GM18951 (cell line): ENCODE results near the gene CDAN1.

Experiments
- POLR2A ChIP-seq: IDR thresholded peaks from 4 replicates; pipeline ENCODE4 v1.6.1; 2011; ENCODE audit warnings: mild to moderate bottlenecking; ENCODE audit not compliant: insufficient read length, insufficient read depth; ENCODE audit errors: extremely low read depth
- in situ Hi-C: fragments of 300-500 bp; cut with MboI; formaldehyde crosslinking; loops from one replicate; pipeline ENCODE4 v1.12.0; 2022; ENCODE audit warnings: low sequenced_read_pairs, mixed read lengths, inconsistent platforms; ENCODE audit not compliant: unreplicated experiment

Gene CDAN1

DNA sequence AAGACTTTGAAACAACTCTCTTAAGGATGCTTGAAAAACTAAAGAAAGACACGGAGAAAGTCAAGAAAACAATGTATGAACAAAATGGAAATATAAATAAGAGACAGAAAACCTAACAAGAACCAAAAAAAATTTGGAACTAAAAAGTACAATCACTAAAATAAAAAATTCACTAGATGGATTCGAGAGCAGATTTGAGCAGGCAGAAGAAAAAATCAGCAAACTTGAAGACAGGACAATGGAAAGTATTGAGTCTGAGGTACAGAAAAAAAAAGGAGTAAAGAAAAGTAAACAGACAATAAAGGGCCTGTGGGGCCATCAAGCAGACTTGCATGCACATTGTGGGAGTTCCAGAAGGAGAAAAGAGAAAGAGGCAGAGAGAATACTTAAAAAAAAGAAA is 13.4 kb upstream of the CDAN1 start:
- in situ Hi-C loops, result no loop called here
- no peak for TF ChIP-seq POLR2A

DNA sequence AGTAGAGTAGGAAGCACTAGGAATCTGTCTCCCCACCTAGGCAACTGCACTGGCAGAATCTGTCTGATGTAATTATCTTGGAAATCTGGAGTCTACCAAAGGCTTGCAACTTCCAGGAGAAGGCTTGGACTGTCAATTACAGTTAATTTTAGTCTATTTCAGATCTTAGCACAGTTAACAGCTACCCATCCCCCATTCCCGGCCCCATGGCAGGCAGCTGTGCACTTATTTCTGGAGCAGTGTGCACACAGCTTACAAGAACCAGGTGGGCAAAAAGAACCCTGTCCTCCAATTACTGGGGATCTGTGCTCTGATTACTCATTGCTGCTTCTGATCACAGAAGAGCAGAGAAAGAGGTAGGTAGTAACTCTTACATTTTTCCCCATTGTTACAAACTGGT is 12.3 kb upstream of the CDAN1 start:
- TF ChIP-seq POLR2A, result no peak
- in situ Hi-C loops, result no loop called here

DNA sequence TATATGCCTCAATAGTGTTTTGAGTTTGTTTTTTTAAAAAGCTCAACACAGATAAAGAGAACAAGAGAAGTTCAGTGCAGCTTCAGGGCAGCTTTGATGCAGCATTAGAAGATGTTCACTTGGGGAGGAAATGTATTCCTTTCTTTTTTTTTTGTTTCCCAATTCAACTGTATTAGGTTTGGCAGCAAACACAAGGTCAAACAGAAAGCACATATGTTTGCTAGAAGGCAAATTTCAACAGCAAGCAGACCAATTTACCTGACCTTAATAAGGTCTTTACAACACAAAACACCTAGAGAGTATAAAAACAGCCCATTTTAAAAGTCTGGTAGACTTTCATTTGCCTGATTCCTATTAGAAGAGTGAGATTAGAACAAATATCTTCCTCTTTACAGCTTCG is 7.3 kb upstream of the CDAN1 start:
- no peak for TF ChIP-seq POLR2A

DNA sequence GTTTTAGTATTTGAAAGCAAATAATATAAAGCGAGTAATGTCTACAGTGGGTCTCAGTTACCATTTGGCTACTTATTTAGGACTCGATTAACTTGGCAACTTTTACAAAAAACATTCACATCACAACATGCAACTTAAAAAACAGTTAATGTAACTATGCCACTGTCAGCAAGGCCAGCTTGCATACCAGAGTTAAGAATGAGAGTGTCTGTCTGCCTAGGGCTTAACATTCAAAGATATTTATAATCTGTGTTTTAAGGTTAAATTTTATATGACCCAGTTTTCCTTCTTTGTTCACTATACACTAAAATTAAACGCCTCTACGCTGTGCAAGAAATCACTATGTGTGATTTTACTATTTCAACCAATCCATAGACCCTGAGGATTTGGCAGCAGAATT is 5.2 kb upstream of the CDAN1 start:
- no peak for TF ChIP-seq POLR2A
- in situ Hi-C loops, result no loop called here

More for the DNA sequence above, 7.3 kb upstream of the CDAN1 start:
- in situ Hi-C loops, result no loop called here

DNA sequence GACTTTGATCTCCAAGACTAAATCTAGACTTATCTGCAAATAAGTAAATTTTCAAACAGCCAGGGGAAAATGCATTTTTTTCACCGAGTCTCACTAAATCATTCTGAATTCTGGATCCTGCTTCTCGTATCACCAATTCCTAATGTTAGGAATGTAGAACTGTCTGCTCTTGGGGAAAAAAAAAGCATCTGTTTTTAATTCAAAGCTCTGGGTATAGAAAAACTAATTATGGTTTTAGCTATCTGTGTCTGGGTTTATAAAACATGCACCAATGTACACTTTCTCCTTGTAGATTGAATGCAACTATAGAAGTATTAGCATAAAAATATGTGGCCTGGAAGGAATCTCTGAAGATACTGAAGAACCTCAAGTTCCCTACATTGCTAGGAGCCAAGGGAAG is 4.8 kb upstream of the CDAN1 start:
- TF ChIP-seq POLR2A, result no peak
- in situ Hi-C loops, result no loop called here

DNA sequence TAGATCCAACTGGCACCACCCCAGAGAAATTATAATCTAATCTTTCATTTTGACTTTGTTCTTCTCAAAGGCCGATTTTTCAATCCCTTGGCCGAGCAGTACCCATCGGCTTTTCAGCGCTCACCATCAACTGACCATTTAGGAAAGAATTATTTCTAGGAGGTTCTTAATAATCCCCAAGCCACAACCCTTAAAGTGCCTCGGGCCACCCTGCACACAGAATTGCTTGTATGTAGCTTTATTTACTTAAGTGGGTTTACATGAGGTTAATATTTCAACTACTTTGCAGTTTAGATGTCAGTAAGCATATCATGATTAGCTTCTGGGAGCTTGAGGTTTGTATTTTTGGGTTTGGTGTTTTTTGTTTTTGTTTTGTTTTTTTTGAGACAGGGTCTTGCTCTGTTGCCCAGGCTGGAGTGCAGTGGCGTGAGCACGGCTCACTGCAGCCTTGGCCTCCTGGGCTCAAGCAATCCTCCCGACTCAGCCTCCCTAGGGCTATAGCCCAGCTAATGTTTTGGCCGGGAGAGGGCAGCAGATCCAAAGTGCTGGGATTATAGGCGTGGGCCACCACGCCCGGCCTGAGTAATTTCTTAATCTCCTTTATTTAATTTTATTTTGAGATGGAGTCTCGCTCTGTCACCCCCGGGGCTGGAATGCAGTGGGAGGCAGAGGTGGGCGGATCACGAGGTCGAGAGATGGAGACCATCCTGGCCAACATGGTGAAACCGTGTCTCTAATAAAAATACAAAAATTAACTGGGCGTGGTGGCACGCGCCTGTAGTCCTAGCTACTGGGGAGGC is 801 bp upstream of the CDAN1 start:
- TF ChIP-seq POLR2A, result no peak
- in situ Hi-C loops, result no loop called here

DNA sequence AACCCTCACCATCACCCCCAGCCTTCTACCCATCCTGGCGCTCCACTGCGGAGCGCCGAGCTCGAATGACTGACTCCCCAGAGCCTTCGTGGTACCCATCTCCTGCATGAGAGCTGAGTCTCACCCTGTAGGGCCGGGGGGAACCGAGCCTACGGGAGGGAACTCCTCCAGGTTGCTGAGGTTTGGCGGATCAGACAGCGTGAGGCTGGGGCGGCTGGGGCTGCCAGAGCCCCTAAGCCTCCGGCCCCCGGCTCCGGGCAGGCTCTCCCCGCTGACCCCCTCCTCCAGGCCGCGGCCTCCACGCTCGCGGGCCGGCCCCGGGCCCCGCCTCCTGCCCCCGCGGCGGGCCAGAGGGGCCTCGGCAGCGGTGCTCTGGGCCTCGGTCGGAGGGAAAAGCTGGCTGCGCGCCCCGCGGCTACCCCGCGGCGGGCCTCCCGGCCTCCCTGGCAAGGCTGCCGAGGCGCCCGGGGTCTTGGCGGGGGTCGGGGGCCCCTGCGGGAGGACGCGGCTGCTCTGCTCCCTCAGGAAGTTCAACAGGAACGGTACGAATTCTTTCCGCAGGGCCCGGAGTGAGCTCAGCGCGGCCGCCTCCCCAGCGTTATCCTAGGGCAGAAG is 643 bp downstream of the CDAN1 start:
- in situ Hi-C loops, result no loop called here
- TF ChIP-seq POLR2A, result no peak

DNA sequence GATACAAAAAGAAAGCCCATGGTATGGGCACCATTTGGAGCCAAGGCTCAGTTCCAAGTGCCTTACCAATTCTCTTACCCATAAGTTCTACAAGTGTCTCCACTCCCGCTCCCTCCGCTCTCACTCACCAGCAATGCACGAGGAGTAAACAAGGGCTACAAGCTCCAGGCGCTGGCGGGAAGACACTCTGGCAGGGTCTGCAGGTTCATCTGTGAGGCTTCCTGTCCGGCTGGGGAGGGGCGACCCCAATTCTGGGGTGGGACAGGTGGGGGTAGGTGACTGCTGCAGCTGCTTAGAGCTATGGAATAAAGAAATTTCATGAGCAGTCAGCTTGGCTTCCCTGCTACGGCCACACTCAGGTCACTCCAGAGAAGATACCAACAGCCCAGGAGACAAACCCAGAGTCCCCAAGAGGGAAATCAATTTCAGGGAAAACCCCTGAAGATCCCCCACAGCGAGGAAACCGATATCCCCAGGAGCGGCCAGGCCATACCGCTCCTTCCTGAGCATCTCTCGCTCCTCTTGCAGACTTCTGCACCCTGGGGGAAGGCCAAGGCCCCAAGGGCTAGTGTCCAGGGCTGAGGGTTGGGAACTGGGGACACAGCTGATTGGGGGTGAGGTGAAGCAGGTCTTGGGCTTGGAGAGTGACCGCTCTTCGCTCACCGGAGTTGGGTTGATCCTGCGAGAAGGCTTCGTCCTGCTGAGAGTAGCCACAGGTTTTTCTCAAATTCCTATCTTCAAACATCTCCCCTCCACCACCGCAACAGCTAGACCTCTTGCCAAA is 1.4 kb downstream of the CDAN1 start:
- TF ChIP-seq POLR2A, result no peak
- in situ Hi-C loops, result no loop called here

DNA sequence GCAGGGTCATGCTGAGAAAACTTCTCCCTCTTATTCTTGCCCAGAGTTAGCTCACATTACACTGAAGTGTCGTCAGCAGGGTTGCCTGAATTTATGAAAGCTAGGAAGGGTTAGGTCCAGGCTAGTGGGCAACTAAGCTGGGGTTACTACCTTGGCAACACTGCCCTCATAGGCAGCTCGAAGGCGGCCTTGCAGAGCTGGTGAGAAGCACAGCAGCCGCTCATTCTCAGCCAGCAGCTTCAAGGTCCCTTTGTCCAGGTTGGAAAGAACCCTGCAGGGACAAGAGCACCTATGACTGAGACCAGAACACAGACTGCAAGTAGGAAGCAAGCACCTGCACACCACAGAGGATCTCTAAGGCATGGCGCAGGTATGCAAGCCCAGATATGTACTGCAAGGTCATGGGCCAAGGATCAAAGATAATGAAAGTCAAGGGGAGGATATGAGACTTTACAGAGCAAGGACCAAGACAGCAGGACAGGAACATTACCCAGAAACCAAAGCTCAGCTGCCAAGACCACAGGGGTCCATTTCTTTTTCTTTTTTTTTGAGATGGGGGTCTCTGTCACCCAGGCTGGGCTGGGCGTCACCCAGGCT is 2.8 kb downstream of the CDAN1 start:
- in situ Hi-C loops, result no loop called here
- TF ChIP-seq POLR2A, result no peak

DNA sequence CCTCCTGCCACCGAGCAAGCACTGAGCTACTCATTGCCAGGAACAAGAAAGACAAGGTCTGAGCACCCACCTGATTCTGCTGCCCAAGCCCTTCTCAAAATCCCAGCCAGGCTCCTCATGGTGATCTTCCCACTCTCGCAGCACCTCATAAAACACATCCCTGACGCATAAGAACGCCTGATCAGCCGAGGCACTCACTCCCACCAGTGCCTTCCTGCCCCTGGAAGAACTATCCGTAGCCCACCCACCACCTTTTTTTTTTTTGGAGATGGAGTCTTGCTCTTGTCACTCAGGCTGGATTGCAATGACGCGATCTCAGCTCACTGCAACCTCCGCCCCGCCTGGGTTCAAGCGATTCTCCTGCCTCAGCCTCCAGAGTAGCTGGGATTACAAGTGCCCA is 3.9 kb downstream of the CDAN1 start:
- TF ChIP-seq POLR2A, result no peak
- in situ Hi-C loops, result no loop called here

DNA sequence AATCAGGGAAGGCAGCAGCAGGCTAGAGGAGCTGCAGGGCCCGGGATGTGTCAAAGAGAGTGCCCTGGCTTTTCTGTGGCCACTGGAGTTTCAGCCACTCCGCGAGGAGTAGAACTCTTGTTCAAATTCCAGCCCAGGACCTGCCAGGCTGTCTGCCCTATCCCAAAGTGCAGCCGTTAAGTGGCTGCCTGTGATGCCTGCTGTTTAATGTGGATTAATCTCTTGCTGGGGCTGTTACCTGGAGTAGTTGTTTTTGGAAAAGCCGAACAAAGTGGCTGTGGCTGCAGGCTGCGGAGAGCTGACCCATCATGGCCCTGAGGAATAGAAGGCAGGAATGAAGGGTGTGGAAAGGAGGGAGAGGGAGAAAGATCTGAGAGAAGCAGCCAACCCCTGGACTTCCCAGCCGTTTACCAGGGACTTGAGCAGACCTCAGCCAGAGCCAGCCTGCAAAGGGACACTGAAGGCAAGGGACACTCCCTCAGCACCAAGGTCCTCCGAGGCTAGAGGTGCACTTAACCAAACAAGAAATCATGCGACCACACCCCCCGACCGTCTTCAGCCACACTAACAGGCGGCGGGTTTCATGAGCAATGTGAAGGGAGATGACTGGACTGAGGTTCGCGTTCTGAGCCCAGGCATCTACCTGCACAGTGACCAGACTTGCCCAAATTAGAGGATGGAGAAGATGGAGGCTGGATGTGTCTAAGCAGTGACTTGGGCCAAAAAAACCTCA is 4.7 kb downstream of the CDAN1 start:
- in situ Hi-C loops, result no loop called here

DNA sequence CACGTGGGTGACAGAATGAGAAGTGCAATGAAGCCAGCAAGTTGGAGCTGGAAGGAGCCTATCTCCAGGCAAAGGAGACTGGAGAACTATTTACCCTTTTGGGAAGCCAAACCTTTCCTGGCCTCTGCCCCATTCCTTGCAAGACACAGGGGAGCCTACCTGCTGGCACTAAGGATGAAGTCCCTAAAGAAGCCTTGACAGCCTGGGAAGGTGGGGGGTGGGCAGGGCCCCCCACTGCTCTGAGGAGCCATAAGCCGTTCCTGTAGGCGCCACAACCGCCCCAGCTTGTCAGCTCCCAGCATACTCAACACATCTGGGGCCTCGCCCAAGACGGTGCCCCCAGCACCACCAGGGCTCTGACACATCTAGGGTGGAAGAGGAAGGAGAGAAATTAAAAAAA is 5.5 kb downstream of the CDAN1 start:
- in situ Hi-C loops, result no loop called here
- no peak for TF ChIP-seq POLR2A

More for the DNA sequence above, 4.7 kb downstream of the CDAN1 start:
- TF ChIP-seq POLR2A, result no peak

DNA sequence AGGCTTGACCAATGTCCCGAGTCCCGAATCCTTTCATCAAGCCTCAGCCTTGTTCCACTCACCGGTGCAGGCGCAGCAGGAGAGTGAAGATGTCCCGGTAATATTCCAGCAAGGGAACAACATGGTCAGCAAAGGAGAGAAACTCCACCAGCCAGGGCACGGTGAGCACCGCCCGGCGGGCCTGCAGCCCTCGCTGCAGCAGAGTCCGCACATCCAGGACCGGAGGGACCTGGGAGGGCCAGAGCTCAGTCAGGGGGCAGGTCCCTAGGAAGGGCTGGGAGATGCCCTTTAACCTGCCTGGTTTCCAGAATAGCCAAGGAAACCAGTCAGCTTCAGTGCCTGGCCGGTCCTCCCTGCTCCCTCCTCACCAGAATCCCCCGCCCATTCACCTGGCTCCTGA is 6.4 kb downstream of the CDAN1 start:
- TF ChIP-seq POLR2A, result no peak
- in situ Hi-C loops, result no loop called here
